DMS79 treated with DMSO at 0.1 percent for 48 hours (cell line): ENCODE measurements around the gene NFAT5.
"Not testable (repeated sequence)": the region's sequence is repeated elsewhere in the genome, so short reads cannot be mapped to it uniquely, and the experiment has no call there.

Source experiments
- DNase-seq: peaks from one replicate; lab custom pipeline; 2025; lab: John Stamatoyannopoulos, UW

NFAT5 gene

GRCh38 chr16:69565671-69566239 is at the start of gene NFAT5:
Gene NFAT5, plus strand, starts transcription at chr16:69565966. Its CDS starts 336 bp downstream, at chr16:69566302.
- DNase-seq, result peak; percentile 30

GRCh38 chr16:69517914-69518313 is 47.9 kb upstream of the NFAT5 start:
- not testable (repeated sequence) for DNase-seq

- no peak for DNase-seq
Observed at GRCh38 chr16:69520413-69520799, 45.4 kb upstream of the NFAT5 start.

GRCh38 chr16:69520800-69521602 is 44.8 kb upstream of the NFAT5 start:
- DNase-seq, result no peak

GRCh38 chr16:69522041-69522578 is 43.7 kb upstream of the NFAT5 start:
- no peak for DNase-seq

- no peak for DNase-seq
Observed at GRCh38 chr16:69522732-69523404, 42.9 kb upstream of the NFAT5 start.

- no peak for DNase-seq
Observed at GRCh38 chr16:69523566-69524305, 42.0 kb upstream of the NFAT5 start.

GRCh38 chr16:69526831-69527655 is 38.7 kb upstream of the NFAT5 start:
- DNase-seq, result no peak

- no peak for DNase-seq
Observed at GRCh38 chr16:69531988-69532387, 33.8 kb upstream of the NFAT5 start.

- DNase-seq, result no peak
Observed at GRCh38 chr16:69532641-69533455, 32.9 kb upstream of the NFAT5 start.

- no peak for DNase-seq
Observed at GRCh38 chr16:69534720-69535119, 31.0 kb upstream of the NFAT5 start.

- DNase-seq, result no peak
Observed at GRCh38 chr16:69535123-69536050, 30.4 kb upstream of the NFAT5 start.

- no peak for DNase-seq
Observed at GRCh38 chr16:69537706-69538080, 28.1 kb upstream of the NFAT5 start.

- no peak for DNase-seq
Observed at GRCh38 chr16:69538808-69539207, 27.0 kb upstream of the NFAT5 start.

GRCh38 chr16:69542974-69543373 is 22.8 kb upstream of the NFAT5 start:
- no peak for DNase-seq

- DNase-seq, result no peak
Observed at GRCh38 chr16:69544088-69544487, 21.7 kb upstream of the NFAT5 start.

- not testable (repeated sequence) for DNase-seq
Observed at GRCh38 chr16:69546663-69547062, 19.1 kb upstream of the NFAT5 start.

- DNase-seq, result no peak
Observed at GRCh38 chr16:69553332-69553731, 12.4 kb upstream of the NFAT5 start.

GRCh38 chr16:69554495-69554894 is 11.3 kb upstream of the NFAT5 start:
- DNase-seq, result no peak
